AG04450 (cell line): ENCODE measurements around the gene INTS13. TPM values are rescaled to one million over a fixed set of nuclear protein-coding genes. Genes with fewer than 3 reads are reported as not detected.

ENCODE experiments used
- CTCF ChIA-PET: fragments of 300-600, 350-600 bp; formaldehyde crosslinking; extraction: SDS; loops from one replicate; lab custom pipeline; 2022; ENCODE audit warnings: antibody characterized with exemption, inconsistent platforms; lab: Charles Lee
- POLR2A ChIA-PET: fragments of 350-600 bp; formaldehyde crosslinking; extraction: SDS; loops from one replicate; lab custom pipeline; 2021; ENCODE audit warnings: antibody characterized with exemption, inconsistent platforms; lab: Yijun Ruan, JAX
- DNase-seq: peaks from one replicate; pipeline ENCODE4 v3.0.0-alpha.2; 2011; ENCODE audit warnings: low read depth, low spot score
- H3K27ac ChIP-seq: one replicate; pipeline ENCODE4 v1.5.1; 2012; ENCODE audit warnings: low read depth, low read length, control low read depth
- H3K27me3 ChIP-seq: one replicate; pipeline ENCODE4 v1.6.0; 2012; ENCODE audit warnings: low read length; ENCODE audit not compliant: control insufficient read depth, insufficient read depth
- H3K4me3 ChIP-seq: 2 replicates; pipeline ENCODE4 v1.5.1; 2011; ENCODE audit warnings: mild to moderate bottlenecking, low read depth, low read length, control low read depth
- H3K9me3 ChIP-seq: 2 replicates; pipeline ENCODE4 v1.5.1; 2012; ENCODE audit warnings: low read length; ENCODE audit not compliant: control insufficient read depth, insufficient read depth
- CTCF ChIP-seq: IDR thresholded peaks from 2 replicates; pipeline ENCODE4 v1.5.1; 2011; ENCODE audit warnings: low read depth, low read length, control low read depth, inconsistent platforms
- polyA plus RNA-seq: library from polyadenylated mRNA; depleted of rRNA; stranded (reverse); fragments of >200 nt; gene quantifications from 2 replicates; pipeline ENCODE4 v1.2.3, GENCODE V29; 2011

INTS13 gene
- polyA plus RNA-seq, 1 experiment = 38.3 TPM

DNA sequence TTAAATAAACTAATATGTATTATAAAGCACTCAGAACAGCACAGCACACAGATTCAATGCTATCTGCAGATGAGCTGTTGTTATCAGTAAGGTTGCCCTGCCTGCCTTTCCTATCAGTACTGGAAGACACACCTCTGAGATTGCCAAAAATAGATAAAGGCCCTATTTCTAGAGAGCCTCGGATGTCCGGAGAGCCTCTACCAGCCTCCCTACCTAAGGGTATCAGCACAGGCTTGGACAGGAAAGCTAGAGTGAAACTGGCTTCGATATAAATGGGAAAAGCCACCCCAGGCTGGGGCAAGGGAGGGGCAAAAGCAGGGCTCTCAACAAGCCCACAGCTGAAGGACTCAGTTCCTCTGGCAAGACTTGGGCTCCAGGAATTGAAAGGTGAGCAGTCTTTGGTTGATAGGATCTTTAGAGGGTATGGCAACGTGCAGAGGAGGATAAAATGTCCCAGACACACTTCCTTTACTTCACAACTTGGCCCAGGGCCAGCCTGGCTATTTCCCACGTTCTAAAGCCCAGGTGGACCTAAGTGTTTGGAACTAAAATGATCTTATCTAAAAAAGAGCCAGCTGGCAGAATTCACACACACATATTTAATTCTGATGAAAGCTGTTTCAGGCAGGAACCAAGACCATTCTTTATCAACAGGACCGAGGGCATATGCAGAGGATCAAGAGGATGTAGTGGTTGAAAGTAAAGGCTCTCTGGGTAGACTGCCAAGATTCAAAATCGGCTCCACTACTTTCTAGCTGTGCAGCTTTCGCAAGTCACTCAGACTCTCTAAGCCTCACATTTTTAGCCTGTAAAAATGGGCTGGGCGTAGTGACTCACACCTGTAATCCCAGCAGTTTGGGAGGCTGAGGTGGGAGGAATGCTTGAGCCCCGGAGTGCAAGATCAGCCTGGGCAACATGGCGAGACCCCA lies 67.0 kb downstream of the INTS13 start:
- Histone ChIP-seq H3K4me3 (no peak overlapping the region), H3K27ac (no peak overlapping the region), H3K27me3 (peaks cover 12% of the 10 kb centered on the region), H3K9me3 (no peaks in the 10 kb centered on the region)
- TF ChIP-seq CTCF = no peak
- DNase-seq = peak; percentile 23
- CTCF ChIA-PET = interaction anchor here (2.7 kb wide), 1 partner anchor 15 kb away, joined by 18 read pairs; no protein-coding TSS in a partner anchor
- POLR2A ChIA-PET = no interaction called here

GRCh38 chr12:26869908-26870459 lies 67.8 kb downstream of the INTS13 start:
- no peak for TF ChIP-seq CTCF
- POLR2A ChIA-PET = no interaction called here
- DNase-seq = no peak
- Histone ChIP-seq H3K27ac (no peak overlapping the region), H3K4me3 (no peak overlapping the region), H3K9me3 (no peaks in the 10 kb centered on the region), H3K27me3 (peaks cover 12% of the 10 kb centered on the region)
- CTCF ChIA-PET = no interaction called here

- Histone ChIP-seq H3K27me3 (peaks cover 12% of the 10 kb centered on the region), H3K9me3 (no peaks in the 10 kb centered on the region), H3K27ac (no peak overlapping the region), H3K4me3 (no peak overlapping the region)
- TF ChIP-seq CTCF = no peak
- DNase-seq = no peak
- ChIA-PET CTCF (no interaction called here), POLR2A (no interaction called here)
Observed at GRCh38 chr12:26869104-26869494, 68.7 kb downstream of the INTS13 start.

DNA sequence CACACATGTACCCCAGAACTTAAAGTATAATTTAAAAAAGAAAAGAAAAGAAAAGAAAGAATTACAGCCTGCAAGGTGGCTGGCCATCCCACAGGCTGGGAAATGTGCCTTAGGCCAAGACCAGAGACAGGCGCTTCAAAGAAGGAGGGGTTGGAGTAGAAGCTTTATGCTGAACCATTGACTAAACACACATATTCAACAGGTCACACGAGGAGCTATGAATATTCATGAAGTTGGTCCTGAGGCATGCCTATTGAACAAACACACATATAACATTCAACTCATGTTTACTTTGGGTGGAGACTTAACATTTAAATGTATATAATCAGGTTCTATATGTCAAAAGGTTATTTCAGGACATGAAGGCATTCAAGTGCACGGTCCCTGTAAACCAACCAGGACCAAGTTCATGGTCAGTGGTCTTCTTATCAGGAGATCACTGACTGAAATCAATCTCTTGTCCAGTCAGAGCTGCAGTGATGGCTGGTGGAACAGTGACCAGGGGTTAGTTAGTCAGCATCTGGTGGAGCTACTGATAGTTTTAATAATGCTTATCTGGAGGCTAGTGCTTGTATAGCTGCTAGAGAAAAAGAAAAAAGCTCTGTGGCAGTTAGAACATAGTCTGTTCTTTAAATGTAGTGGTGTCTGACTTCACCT lies 69.2 kb downstream of the INTS13 start:
- Histone ChIP-seq H3K9me3 (no peaks in the 10 kb centered on the region), H3K27ac (no peak overlapping the region), H3K27me3 (peaks cover 9% of the 10 kb centered on the region), H3K4me3 (no peak overlapping the region)
- ChIA-PET POLR2A (no interaction called here), CTCF (no interaction called here)
- DNase-seq = no peak
- TF ChIP-seq CTCF = no peak
